Stomach smooth muscle (tissue), 2 donors: ENCODE measurements around the gene TP73.
"Not testable (repeated sequence)": the region's sequence is repeated elsewhere in the genome, so short reads cannot be mapped to it uniquely, and the experiment has no call there.

Experiments
- H3K27ac ChIP-seq: one replicate; pipeline ENCODE4 v1.7.0; 2013; ENCODE audit warnings: mild to moderate bottlenecking, low read length, inconsistent platforms
- H3K27me3 ChIP-seq, 2 donors: one replicate each; pipeline ENCODE4 v1.7.0; 2013; ENCODE audit warnings: low read length in 2 of 2; ENCODE audit not compliant: insufficient read depth in 2 of 2, control insufficient read depth in 1 of 2
- H3K36me3 ChIP-seq, 2 donors: one replicate each; pipeline ENCODE4 v1.7.0; 2013; ENCODE audit warnings: low read length in 2 of 2; ENCODE audit not compliant: control insufficient read depth in 2 of 2, insufficient read depth in 2 of 2
- H3K4me1 ChIP-seq: one replicate; pipeline ENCODE4 v1.7.0; 2013; ENCODE audit warnings: low read length; ENCODE audit not compliant: control insufficient read depth, insufficient read depth
- H3K4me3 ChIP-seq, 2 donors: one replicate each; pipeline ENCODE4 v1.7.0; 2013; ENCODE audit warnings: low read length in 2 of 2
- H3K9ac ChIP-seq, 2 donors: one replicate each; pipeline ENCODE4 v1.7.0; 2013; ENCODE audit warnings: low read length in 2 of 2, mild to moderate bottlenecking in 1 of 2
- H3K9me3 ChIP-seq, 2 donors: one replicate each; pipeline ENCODE4 v1.7.0; 2013; ENCODE audit warnings: low read length in 2 of 2; ENCODE audit not compliant: control insufficient read depth in 2 of 2
- donor health status: healthy.
- donor health status: Pancreatic carcinoma.

TP73 gene

GRCh38 chr1:3620708-3621107 lies 31.6 kb upstream of the TP73 start:
- Histone ChIP-seq H3K4me3 (no peak overlapping the region), H3K4me1 (peaks cover 34% of the 10 kb centered on the region), H3K9ac (no peak overlapping the region), H3K36me3 (peaks cover 0 to 2% of the 10 kb centered on the region in 2 donors), H3K27ac (no peak overlapping the region), H3K9me3 (no peaks in the 10 kb centered on the region), H3K27me3 (peaks cover 0 to under 1% of the 10 kb centered on the region in 2 donors)

- H3K4me3 ChIP-seq, H3K27ac ChIP-seq, H3K36me3 ChIP-seq, H3K27me3 ChIP-seq, H3K9me3 ChIP-seq, H3K9ac ChIP-seq: not testable (repeated sequence)
- H3K4me1 ChIP-seq: peaks cover 39% of the 10 kb centered on the region
These were observed 31.1 kb upstream of the TP73 start for GRCh38 chr1:3621151-3621671.

GRCh38 chr1:3622102-3622501 lies 30.2 kb upstream of the TP73 start:
- H3K4me3 ChIP-seq, H3K9me3 ChIP-seq, H3K9ac ChIP-seq, H3K36me3 ChIP-seq, H3K27ac ChIP-seq, H3K27me3 ChIP-seq: not testable (repeated sequence)
- peaks cover 39% of the 10 kb centered on the region for H3K4me1 ChIP-seq

- Histone ChIP-seq H3K36me3 (peaks cover 11 to 15% of the 10 kb centered on the region in 2 donors), H3K4me3 (peak overlapping the region; percentile 85 to 93), H3K27me3 (no peaks in the 10 kb centered on the region), H3K27ac (no peak overlapping the region), H3K4me1 (peaks cover 38% of the 10 kb centered on the region), H3K9me3 (no peaks in the 10 kb centered on the region), H3K9ac (peak overlapping the region; percentile 75 to 76)
These were observed 28.7 kb upstream of the TP73 start for GRCh38 chr1:3623441-3624199.

- Histone ChIP-seq H3K9ac (peak within 1 kb of the TSS; percentile 75 to 76), H3K9me3 (no peaks in the 10 kb centered on the region), H3K27ac (peak within 1 kb of the TSS; percentile 11), H3K36me3 (peaks cover 15 to 23% of the 10 kb centered on the region in 2 donors), H3K27me3 (no peaks in the 10 kb centered on the region), H3K4me3 (peak within 1 kb of the TSS; percentile 85 to 93), H3K4me1 (peaks cover 31% of the 10 kb centered on the region)
These were observed 27.8 kb upstream of the TP73 start, which contains the start of gene TPRG1L for GRCh38 chr1:3624200-3625136. TSS of gene TPRG1L (plus strand) at chr1:3625015. CDS start at chr1:3625073, 58 bp downstream.

- Histone ChIP-seq H3K9ac (peak overlapping the region; percentile 55 to 62), H3K27ac (peak overlapping the region; percentile 11)
These were observed 27.0 kb upstream of the TP73 start for GRCh38 chr1:3625151-3625907.

GRCh38 chr1:3626025-3626424 lies 26.3 kb upstream of the TP73 start:
- H3K36me3 ChIP-seq: peaks cover 18 to 31% of the 10 kb centered on the region in 2 donors
- H3K27me3 ChIP-seq: no peaks in the 10 kb centered on the region
- no peaks in the 10 kb centered on the region for H3K9me3 ChIP-seq
- peak overlapping the region; percentile 55 to 62 for H3K9ac ChIP-seq
- peak overlapping the region; percentile 80 to 93 for H3K4me3 ChIP-seq
- peak overlapping the region; percentile 11 for H3K27ac ChIP-seq
- peaks cover 28% of the 10 kb centered on the region for H3K4me1 ChIP-seq

More at GRCh38 chr1:3625151-3625907, 27.0 kb upstream of the TP73 start:
- Histone ChIP-seq H3K36me3 (peaks cover 18 to 28% of the 10 kb centered on the region in 2 donors), H3K4me3 (peak overlapping the region; percentile 80 to 93), H3K9me3 (no peaks in the 10 kb centered on the region), H3K4me1 (peaks cover 31% of the 10 kb centered on the region), H3K27me3 (no peaks in the 10 kb centered on the region)

- Histone ChIP-seq H3K4me3 (no peak overlapping the region), H3K36me3 (peaks cover 26 to 39% of the 10 kb centered on the region in 2 donors), H3K9me3 (no peaks in the 10 kb centered on the region)
These were observed 24.6 kb upstream of the TP73 start for GRCh38 chr1:3627515-3628253.

GRCh38 chr1:3628445-3628844 lies 23.9 kb upstream of the TP73 start:
- Histone ChIP-seq H3K4me1 (peaks cover 16% of the 10 kb centered on the region), H3K27me3 (no peaks in the 10 kb centered on the region), H3K4me3 (no peak overlapping the region), H3K9ac (no peak overlapping the region), H3K27ac (no peak overlapping the region), H3K36me3 (peaks cover 29 to 45% of the 10 kb centered on the region in 2 donors), H3K9me3 (no peaks in the 10 kb centered on the region)

More at GRCh38 chr1:3627515-3628253, 24.6 kb upstream of the TP73 start:
- H3K9ac ChIP-seq: no peak overlapping the region
- peaks cover 24% of the 10 kb centered on the region for H3K4me1 ChIP-seq
- H3K27ac ChIP-seq: no peak overlapping the region
- H3K27me3 ChIP-seq: no peaks in the 10 kb centered on the region
